ENCODE data around the gene RLN3.
A peak's percentile ranks its signal among the peaks of the same experiment; 100 is the strongest.
"Not testable (repeated sequence)": the region's sequence is repeated elsewhere in the genome, so short reads cannot be mapped to it uniquely, and the experiment has no call there.

The RLN3 gene

GRCh38 chr19:13995878-13996765, 31.8 kb upstream of the RLN3 start:
- no peak for DNase-seq

DNA sequence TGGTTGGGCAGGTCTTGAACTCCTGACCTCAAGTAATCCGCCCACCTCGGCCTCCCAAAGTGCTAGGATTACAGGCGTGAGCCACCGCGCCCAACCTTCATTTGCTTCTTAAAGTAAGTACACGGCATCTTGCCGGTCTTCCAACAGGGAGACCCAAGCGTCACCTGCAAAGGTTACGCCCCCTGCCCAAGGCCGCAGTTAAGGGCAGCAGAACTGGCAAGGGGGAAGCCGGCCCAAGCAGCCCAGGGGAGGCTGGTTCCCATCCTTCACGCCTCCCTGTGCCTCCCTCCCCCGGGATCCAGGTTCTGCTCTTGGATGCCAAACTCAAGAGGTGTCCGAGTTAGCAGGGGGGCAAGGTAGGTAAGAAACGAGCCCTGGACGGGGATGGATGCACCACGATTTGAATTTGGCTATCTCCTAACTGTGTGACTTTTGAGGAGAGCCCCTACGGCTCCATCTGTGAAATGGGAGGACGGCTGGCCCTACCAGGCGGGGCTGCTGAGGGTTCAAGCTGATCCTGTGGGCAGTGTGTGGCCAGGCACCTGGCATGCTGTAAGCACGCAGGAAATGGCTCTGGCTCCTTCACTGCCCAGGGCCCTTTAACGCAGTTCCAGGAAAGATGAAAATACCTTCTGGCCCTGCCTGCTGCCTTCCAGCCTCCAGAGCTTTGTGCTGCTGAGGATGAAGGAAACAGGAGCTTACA, 30.9 kb upstream of the RLN3 start:
- no peak for DNase-seq

DNA sequence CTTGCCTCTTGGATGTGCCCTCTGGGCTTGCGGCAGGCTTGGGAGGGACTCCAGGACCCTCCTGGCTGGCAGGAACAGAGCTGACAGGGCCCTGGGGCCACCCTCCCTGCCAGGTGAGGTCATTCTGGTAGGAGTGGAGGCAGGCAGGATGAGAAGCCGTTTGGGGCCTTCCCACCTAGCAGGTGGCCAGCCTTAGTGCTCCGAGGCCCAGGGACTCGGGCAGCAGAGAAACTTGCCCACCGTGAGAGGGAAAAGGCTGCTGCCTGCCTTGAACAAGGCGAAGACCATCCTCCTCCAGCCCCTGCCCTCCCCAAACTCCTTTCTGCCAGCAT, 30.4 kb upstream of the RLN3 start:
- DNase-seq: no peak

DNA sequence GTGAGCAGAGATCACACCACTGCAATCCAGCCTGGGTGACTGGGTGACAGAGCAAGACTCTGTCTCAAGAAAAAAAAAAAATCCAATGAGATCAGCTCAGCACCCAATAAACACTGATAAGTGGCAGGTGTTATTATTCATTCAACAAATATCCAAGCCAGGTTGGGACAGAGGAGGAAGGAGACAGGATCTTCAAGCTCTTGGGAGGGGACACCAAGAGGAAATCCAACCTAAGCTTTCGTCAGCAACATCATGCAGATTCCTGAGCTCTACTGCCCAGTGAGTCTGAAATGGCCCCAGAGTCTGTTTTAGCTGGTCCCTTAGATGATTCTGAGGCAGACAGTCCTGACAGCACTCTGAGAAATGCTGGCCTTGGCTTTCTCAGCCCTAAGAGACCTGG, 29.5 kb upstream of the RLN3 start:
- DNase-seq: no peak

- no peak for DNase-seq
Observed at GRCh38 chr19:13999085-13999484, 28.9 kb upstream of the RLN3 start.

- DNase-seq: no peak
Observed at GRCh38 chr19:14000691-14001375, 27.1 kb upstream of the RLN3 start.

- no peak for DNase-seq
Observed at GRCh38 chr19:14002571-14003250, 25.2 kb upstream of the RLN3 start.

GRCh38 chr19:14003251-14004055, 24.5 kb upstream of the RLN3 start:
- DNase-seq: no peak

DNA sequence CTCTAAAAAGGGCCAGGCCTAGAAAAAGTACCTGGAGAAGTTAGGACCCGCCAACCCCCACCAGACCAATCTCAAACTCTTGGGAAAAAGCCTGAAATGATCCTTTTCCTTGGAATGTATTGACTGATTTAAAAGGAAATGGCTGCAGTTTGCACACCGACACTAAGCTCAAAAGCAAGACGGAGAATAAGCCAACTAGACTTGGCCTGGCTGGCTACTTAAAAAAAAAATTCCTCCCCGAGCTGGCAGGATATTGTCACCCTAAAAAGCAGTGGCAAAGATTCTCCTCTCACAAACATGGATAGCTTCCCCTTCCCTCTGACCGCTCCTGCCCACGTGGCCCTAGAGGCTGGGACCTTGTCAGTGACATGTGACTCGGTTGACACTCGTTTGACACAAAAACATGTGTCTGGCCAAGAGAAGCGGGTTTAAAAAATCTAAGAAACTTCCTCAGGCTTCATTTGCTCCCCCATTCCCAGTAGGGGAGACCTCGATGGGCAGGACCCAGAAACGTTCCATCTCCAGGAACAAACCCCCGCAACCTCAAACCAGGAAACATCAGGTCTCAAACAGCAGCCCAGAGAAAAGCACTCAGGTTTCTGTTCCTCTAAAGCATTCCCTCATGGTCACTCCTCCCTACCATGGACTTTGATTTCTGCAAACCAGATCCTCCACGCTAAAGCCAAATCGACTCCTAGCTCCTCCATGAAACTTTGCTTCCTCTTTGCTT, 23.2 kb upstream of the RLN3 start:
- no peak for DNase-seq

DNA sequence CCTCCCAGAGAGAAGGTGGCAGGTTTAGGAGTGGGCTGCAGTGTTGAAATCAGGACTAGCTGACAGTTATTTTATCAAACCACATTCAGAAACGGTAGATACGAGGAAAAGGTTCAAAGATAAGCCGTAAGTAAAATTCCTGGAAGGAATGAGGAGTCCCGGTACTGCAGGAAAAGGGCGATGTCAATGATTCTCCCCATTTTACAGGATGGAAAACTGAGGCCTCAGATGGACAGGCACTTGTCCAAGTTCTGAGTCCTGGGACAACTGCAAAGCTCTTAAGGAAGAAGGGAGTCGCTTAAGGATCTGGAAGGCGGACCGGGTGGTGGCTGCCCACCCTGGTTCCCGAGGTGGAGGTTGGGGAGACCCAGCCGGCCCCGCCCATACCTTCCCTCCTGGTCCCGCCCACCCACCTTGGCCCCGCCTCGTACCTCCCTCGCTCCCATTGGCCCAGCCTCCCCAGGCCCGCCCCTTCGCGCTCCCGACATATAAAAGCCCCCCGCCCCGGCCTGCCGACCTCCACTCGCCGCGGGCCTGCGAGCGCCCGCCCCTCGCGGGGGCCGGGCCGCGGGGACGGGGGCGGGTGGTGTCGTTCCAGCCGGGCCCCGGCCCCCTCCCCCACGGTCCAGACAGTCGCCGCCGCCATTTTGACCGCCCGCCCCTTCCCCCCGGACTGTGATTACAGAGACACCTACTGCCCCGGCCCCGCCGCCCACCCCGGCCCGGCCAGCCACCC, 22.4 kb upstream of the RLN3 start:
- peak; percentile 30 for DNase-seq

- peak; percentile 100 for DNase-seq
Observed at GRCh38 chr19:14006085-14006765, 21.7 kb upstream of the RLN3 start, which contains the start of gene RFX1. TSS of gene RFX1 (minus strand) at chr19:14006320. CDS start at chr19:13993843, 12,477 bp downstream.

GRCh38 chr19:14006766-14007562, 21.0 kb upstream of the RLN3 start:
- no peak for DNase-seq

GRCh38 chr19:14012378-14012915, 15.5 kb upstream of the RLN3 start:
- DNase-seq: no peak

DNA sequence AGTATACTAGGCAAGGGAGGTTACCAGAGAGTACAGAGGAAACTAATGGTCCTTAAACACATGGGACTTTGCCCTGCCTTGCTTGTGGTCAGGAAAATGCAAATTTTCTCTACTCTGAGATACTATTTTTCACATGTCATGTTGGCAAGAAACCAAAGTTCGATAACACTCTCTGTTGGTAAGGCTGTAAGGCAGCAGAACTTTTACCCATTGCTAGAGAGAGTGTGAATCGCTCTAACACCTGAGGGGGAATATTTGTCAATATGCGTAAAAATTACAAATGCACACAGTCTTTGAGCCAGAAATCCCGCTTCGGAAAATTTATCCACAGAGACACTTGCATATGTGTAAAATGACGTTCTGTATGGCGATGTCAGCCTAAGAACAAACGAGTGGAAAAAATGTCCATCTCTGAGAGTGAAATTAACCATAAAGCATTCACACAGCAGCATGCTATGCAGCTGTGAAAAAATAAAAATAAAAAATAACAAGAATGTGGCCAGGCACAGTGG, 12.4 kb upstream of the RLN3 start:
- no peak for DNase-seq

GRCh38 chr19:14019100-14019499, 8.8 kb upstream of the RLN3 start:
- DNase-seq: no peak

DNA sequence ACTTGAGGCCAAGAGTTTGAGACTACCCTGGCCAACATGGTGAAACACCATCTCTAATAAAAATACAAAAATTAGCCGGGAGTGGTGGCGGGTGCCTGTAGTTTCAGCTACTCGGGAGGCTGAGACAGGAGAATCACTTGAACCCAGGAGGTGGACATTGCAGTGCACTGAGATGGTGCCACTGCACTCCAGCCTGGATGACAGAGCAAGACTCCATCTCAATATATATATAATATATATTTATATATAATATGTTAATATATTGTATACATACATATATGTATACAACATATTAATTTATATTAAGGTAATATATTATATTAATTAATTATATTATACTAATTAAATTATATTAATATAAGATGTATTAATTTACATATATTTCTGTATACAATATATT, 8.2 kb upstream of the RLN3 start:
- not testable (repeated sequence) for DNase-seq

GRCh38 chr19:14021474-14021873, 6.5 kb upstream of the RLN3 start:
- no peak for DNase-seq

DNA sequence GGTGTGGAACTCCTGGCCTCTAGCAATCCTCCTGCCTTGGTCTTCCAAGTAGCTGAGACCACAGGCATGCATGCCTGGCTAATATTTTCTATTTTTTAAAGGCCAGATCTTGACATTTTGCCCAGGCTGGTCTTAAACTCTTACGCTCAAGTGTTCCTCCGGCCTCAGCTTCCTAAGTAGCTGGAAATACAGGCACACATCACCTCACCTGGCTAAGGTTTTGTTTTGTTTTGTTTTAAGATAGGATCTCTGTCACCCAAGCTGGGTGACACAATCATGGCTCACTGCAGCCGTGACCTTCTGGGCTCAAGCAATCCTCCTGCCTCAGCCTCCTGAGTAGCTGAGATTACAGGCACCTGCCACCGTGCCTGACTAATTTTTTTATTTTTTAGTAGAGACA, 5.5 kb upstream of the RLN3 start:
- no peak for DNase-seq
